CD4-positive, alpha-beta T cell treated with Interleukin-12 subunit alpha and Interleukin-12 subunit beta, for 1 hour (primary cell): Measurements from ENCODE around the gene UGDH.
"Not testable (repeated sequence)": the region's sequence is repeated elsewhere in the genome, so short reads cannot be mapped to it uniquely, and the experiment has no call there.

Experiments used
- DNase-seq: peaks from one replicate; pipeline ENCODE4 v3.0.0-alpha.2; 2020

The UGDH gene

GRCh38 chr4:39527296-39528060, at the start of gene UGDH:
TSS of gene UGDH (minus strand) at chr4:39527439. CDS start at chr4:39521512, 5,927 bp downstream.
- peak; percentile 90 for DNase-seq

- DNase-seq = no peak
Observed at GRCh38 chr4:39574946-39575345, 47.7 kb upstream of the UGDH start.

DNA sequence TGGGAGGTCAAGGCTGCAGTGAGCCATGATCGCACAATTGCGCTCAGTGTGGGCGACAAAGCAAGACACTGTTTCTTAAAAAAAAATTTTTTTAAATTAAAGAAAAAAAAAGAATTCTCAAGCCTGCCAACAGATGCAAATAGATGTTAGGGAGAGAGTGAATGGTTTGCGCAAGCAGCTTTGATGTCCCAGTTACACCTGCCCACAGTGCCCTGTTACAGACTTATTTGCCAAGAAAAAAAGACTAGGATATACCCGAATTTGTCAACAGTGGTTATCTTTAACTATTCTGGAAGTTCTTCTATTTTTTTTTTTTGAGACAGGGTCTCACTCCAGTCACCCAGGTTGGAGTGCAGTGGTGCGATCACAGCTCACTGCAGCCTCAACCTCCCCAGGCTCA, 44.3 kb upstream of the UGDH start:
- no peak for DNase-seq

- no peak for DNase-seq
Observed at GRCh38 chr4:39571054-39571453, 43.8 kb upstream of the UGDH start.

DNA sequence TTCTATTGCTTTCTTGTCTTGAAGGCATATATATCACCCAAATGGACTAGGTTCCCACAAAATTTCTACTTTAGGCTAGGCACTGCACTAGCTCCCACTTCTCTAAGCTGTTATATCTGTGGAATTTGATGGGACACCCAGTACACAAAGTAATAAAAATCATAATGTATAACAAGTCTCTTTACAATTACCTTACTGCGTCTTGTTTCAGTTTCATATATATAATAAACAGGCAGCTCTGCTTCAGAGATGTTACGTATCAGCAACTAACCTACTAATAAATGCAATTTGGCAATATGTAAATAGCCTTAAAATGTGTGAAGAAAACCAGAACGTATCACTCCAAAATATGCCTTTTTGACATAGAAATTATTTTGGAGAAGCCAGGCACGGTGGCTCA, 42.0 kb upstream of the UGDH start:
- DNase-seq = no peak

DNA sequence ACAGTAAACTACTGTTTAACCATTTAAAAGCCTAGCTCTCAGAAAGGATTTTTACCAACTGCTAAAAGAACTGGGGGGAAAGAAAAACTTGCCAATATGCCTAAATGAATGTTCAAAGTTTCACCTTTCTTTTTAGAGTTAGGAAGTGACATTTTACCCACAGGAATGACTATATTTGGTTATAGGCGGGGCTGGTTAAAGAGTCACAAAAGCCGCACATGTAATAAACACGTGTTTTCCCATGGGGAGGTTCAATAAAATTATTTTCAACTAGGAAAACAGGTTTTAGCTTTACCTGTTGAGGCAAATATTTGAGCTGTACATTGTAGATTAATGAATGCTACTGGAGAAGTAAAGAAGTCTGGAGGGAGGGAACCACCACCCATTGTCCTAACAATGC, 41.6 kb upstream of the UGDH start:
- DNase-seq = peak; percentile 20

GRCh38 chr4:39565878-39566600, 38.8 kb upstream of the UGDH start:
- no peak for DNase-seq

DNA sequence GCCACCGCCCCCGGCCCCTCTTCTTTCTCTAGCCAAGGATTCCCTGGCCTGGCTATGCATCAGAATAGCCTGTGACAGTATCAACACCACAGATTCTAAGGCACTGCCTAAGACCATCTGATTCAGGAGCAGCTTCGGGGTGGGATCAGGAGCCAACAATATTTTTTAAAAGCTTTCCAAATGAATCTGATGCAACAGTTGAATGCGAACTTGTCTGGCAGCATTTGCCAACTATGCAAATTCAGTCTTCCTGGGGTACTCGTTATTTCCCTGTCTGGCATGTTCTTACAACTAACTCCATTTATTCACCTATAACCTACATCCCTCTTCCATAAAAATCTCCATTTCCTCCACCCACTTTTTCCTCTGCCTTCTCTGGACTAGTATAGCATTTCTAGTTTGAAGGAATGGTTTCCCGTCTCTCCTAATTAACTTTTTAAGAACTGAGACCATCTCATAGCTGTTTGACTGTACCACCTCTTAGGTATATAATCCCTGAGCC, 36.2 kb upstream of the UGDH start:
- no peak for DNase-seq

DNA sequence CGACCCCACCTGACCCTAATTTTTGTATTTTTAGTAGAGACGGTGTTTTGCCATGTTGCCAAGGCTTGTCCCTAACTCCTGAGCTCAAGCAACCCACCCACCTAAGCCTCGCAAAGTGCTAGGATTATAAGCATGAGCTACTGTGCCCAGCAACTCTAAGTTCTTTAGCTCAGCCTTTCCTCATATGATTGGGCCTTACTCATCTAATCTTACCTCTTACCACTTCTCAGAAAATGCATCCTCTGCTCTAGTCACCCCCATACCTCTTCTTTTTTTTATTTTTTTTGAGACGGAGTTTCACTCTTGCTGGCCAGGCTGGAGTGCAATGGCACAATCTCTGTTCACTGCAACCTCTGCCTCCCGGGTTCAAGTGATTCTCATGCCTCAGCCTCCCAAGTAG, 35.6 kb upstream of the UGDH start:
- DNase-seq = no peak

GRCh38 chr4:39559626-39560025, 32.4 kb upstream of the UGDH start:
- DNase-seq = no peak

DNA sequence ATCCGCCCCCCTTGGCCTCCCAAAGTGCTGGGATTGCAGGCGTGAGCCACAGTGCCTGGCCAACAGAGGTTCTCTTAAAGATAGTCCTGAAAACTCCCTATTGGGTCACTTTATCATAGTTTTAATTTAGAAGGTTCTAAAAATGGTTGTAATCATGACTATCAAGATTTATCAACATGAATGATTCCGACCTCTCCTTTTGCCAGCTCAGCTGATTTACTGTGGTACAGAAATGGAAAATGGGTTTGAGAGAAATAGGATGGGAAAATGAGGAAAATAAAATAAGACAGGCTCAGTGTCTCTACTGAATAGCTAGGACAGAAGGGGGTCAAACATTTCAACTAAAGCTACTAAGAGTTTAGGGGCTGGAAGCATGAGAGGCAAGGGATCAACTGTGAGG, 28.2 kb upstream of the UGDH start:
- no peak for DNase-seq

DNA sequence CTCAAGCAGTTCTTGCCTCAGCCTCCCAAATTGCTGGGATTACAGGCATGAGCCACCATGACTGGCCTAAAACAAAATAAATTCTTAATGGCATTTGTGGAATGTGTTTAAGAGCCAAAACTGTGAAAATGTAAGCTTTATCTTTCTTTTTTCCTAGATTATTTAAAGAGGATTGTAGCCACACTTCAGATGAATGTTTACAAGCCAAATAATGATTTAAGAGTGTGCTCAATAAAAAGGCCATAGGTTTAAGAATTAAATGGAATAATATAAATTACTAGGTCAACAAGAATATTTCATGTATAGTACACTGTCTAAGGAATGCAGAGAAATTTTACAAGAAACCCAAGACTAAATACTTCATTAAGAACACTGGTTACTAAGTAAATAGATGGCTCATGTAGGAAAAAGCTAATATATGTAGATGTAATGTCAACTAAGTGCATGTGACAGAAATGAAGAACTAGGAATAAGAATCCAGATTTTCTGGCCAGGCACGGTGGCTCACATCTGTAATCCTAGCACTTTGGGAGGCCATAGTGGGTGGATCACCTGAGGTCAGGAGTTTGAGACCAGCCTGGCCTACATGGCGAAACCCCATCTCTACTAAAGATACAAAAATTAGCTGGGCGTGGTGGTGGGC, 21.3 kb upstream of the UGDH start:
- DNase-seq = no peak

- DNase-seq = no peak
Observed at GRCh38 chr4:39544580-39545315, 17.5 kb upstream of the UGDH start.

DNA sequence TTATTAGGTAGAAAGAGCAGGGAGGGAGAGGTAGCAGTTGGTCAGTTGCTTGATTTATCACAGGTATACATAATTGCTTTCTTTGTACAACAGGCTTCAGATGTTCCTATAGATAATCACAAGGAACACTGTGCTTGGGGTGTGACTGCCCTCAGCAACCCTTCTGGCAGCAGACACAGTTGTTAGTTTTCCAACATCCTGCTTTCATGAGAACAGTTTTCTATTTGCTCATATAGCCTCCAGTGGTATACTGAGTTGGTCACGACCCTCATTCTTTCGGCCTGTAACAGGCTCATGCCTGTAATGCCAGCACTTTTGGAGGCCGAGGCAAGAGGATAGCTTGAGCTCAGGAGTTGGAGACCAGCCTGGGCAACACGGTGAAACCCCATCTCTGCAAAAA, 16.8 kb upstream of the UGDH start:
- not testable (repeated sequence) for DNase-seq

DNA sequence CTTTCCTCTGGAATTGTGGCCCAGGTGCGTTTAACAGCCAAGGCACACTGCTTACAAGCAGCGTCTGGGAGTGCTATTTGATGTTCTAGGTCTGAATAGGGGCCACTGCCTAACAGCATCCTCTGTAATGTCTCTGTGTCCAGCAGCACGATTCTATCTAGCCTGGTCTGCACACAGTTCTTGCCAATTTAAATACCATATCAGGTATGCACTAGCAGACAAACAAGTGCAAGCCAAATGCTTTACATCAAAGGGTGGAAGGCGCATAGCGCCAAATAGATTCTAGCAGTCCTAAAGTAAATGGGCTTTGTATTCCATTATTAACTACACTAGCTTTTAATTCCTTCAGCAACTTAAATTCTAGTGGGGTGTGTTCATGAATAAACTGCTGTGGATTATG, 15.8 kb upstream of the UGDH start:
- no peak for DNase-seq

- no peak for DNase-seq
Observed at GRCh38 chr4:39542611-39543012, 15.4 kb upstream of the UGDH start.

- DNase-seq = no peak
Observed at GRCh38 chr4:39541987-39542610, 14.9 kb upstream of the UGDH start.

GRCh38 chr4:39539089-39539611, 11.9 kb upstream of the UGDH start:
- no peak for DNase-seq

- no peak for DNase-seq
Observed at GRCh38 chr4:39533541-39533940, 6.3 kb upstream of the UGDH start.

DNA sequence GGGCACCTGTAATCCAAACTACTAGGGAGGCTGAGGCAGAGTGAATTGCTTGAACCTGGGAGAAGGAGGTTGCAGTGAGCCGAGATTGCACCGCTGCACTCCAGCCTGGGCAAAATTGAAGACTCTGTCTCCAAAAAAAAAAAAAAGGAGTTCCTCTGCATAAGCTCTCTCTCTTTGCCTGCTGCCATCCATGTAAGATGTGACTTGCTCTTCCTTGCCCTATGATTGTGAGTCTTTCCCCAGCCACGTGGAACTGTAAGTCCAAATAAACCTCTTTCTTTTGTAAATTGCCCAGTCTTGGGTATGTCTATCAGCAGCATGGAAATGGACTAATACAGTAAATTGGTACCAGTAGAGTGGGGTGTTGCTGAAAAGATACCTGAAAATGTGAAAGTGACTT, 5.0 kb upstream of the UGDH start:
- DNase-seq = not testable (repeated sequence)

GRCh38 chr4:39530682-39531081, 3.4 kb upstream of the UGDH start:
- no peak for DNase-seq

DNA sequence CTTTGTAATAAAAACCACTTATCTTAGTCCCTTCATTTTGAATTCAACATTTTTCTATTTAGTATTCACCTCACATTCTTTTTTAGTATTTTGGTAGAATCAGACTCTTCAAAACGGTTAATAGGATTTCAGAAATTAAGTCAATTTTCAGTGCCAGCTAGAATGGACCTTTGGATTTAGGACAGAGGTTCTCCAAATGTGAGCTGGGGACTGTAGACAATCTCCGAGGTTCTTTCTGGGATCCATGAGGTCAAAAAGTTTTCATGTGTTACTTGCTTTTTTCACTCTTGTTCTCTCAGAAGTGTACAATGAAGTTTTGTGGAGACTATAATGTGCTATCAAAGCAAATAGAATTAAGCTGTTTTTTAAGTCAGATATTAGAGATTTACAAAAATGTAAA, 2.3 kb upstream of the UGDH start:
- no peak for DNase-seq
